NCI-H1048 (cell line): ENCODE measurements around the gene LMOD2.

Experiments used
- DNase-seq: peaks from one replicate; lab custom pipeline; 2025; lab: John Stamatoyannopoulos, UW

The LMOD2 gene

GRCh38 chr7:123673752-123674398 lies 18.2 kb downstream of the LMOD2 start:
- no peak for DNase-seq

DNA sequence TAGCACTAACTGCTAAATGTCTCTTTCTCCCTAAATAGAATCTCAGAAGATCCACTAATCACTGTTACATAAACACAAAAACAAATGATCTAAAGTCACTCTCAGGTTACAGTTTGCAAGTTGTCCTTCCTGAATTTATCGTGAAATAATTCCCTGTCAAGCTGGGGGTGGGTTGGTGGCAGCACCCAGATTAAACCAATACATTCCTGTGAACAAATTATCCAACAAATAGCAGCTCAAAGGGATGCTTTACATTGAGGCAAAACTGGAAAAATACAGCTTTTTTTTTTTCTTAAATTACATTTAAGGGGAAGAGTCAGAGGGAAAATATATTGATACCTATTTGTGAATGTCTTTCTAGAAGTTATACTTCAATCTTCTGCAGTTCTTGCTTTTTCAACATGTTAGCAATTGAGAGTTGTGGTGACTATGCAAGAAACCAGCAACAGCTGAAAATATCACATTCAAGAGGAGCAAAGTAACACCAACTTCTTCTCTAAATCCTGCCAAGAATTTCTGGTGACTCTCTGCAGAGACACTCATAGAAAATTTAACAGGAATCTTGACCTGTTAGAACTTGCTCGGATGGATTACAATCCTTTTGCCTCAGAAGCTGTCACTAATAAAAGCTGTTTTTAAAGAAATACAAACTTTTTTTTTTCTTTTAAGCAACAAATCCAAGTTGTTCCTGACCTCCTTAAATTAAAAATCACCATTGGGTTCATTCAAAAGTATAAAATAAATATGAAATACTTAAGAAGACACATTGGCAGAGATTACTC lies 18.9 kb downstream of the LMOD2 start:
- DNase-seq, result no peak

DNA sequence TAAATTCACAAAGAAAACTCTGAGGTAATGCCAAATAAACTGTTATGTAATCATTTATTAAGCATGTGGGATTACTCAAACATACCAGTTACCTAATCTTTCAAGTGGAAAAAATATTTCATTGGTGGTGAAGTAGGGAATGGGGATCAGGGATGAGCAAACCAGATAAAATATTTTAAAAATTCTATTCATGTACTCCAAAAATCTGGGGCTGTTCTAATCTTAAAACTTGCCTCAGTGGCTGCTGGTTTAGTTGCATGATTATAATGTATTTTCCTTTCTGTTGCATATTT lies 19.5 kb downstream of the LMOD2 start:
- no peak for DNase-seq

DNA sequence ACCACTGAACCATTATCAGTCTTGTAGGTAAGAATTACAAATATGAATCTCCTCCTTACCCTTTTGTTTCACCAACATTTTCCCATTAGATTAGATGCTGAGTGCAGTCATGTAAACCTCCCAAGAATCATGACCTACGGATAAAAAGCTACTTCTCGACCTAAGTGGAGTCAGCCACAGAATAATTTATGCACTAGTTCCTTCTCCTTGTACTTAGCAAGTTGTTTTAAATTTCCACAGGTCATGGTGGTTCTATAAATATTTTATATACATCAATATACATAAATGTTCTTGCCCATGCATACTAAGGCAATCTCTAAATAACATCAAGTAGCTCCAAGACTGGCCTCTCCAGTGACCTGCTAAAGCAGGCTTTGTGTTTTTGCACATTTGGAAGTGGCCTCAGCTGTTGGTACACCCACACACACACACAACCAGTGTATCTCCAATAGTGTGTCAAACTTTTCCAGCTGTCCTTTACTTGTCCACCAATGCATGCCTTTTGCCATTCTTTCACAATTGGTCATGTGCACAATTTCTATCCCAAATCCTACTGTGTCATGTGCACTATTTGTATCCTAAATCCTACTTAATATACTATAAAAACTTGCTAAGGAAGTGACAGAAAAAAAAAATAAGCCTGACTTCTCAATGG lies 21.5 kb downstream of the LMOD2 start:
- DNase-seq, result no peak

DNA sequence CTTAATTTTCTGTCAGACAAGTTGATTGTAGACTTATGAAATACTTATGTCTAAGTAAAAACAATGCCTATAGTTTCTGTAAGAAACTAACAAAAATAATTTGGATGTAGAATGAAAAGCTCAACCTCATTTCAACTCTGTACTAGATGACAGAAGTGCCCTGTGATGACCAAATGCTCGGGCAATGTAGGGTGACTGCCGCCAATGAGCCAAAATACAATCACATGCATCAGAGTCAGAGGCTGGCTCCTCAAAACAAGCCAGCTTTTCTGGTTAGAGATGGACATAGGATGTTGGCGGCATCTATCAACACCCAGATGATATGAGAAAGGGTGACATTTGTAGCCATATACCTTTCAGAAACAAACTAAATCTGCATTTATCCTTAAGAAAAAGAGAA lies 23.9 kb downstream of the LMOD2 start:
- DNase-seq, result no peak

DNA sequence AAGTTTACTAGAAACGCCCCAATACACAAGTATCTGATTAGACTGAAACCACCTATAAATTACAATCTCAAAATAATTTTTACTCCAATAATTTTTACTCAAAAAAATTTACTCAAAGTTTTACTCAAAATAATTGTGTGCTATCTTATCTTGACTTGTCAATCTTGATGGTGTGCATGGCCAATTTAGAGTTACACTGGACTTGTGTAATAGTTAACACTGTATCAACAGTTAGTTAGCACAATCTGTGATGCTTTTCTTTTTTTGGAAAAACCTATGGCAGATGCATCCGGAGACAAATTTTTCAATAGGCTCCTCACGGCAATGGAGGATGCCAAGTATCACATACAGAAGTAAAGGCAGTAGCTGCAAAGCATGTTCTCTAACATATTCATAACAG lies 24.9 kb downstream of the LMOD2 start:
- DNase-seq, result no peak

DNA sequence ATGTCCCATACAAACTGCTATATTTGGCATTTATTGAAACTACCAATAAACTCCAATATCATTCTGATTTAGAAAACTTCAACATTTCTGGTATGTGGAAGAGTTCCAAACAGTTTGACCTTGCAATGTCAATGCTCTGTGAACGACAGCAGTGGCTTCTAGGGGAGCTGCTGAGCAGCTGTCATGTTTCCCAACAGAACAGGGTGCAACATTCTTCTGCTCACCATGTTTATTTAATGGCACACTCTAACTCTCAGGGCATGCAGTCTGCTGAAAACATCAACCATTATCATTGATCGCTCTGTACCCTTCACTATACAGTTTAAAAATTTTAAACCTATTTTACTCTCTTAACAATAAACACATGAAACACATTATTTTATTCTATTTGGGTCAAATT lies 25.9 kb downstream of the LMOD2 start:
- no peak for DNase-seq

GRCh38 chr7:123682690-123683089 lies 27.0 kb downstream of the LMOD2 start:
- no peak for DNase-seq

DNA sequence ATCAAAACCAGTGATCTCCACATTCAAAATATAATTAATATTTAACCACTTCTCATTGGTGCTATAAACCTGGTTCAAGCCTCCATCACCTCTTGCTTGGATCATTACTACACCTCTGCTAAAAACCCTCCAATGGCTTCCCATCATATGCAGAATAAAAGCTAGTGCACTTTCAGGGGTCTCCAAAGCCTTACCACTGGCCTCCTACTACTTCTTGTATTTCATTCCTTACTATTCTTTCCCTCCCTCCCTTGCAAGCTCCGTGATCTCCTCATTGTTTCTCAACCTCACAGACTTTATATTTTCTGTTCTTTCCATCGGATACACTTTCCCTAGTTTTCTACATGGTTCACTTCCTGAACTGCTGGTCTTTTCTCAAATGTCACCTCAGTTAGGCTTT lies 31.5 kb downstream of the LMOD2 start:
- DNase-seq, result no peak

DNA sequence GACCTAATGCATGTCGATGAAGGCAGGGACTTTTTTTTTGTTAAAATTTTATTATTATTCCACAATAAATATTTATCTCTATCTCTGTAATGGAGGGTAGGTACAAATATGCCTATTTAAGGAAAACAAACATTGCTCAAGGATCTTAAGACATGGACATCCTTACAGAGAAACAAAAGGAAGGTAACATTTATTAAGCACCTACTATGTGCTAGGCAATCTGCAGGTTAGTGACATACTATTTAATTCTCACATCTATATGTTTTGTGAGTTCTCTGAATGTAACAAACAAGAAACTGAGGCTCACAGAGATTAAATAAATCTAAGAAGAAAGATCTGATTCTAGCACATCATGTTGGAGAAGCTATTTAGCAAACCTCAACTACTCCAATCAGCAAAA lies 32.1 kb downstream of the LMOD2 start:
- DNase-seq, result no peak

- no peak for DNase-seq
Observed at GRCh38 chr7:123689250-123689649, 33.6 kb downstream of the LMOD2 start.

- DNase-seq, result no peak
Observed at GRCh38 chr7:123690550-123690949, 34.9 kb downstream of the LMOD2 start.

DNA sequence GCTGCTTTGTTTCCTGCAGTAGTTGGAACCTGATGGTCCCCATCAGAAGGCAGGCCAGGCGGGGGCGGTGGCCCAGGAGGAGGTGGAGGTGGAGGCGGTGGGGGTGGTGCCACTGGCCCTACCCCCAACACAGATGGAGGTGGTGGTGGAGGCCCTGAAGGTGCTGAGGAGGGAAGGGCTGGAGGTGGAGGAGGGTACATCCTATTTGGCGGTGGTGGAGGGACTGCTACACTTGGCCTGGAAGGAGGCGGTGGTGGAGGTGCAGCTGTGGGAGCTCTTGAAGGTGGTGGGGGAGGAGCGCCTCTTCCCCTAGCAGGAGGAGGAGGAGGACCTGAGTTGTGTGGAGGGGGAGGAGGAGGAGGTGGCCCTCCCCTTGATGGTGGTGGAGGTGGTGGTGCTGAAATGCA lies 36.8 kb downstream of the LMOD2 start:
- DNase-seq, result no peak

DNA sequence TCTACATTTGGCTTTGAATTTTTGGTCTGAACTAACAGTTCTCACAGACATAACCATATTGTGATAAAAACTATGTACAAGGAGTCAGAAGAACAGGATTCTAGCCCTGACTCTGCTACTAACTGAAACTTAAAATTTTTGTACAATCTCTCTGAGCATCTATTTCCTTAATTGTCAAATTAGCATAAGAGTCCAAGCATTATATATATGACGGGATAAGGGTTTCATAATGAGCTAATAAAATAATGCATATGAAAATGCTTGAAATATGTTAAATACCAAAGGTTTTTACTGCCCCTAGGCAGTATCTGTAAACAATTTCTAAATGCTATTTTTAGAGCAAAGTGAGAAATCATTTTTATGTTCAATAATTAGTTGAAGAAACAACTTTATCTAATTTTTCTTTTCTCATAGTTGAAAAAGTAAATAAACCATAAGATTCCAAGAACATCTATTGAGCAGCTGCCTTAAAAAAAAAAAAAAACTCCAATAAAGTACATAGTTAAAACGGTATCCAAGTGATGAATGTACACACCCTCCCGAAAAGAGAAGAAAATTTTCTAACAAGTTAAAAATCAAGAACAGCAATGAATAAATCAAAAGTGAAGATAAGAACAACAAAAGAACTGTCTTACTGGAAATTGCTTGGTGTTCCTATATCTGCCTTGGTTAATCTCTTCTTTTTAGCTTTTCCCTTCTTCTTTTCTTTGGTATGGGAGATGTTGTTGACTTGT lies 40.4 kb downstream of the LMOD2 start:
- DNase-seq, result no peak

GRCh38 chr7:123705211-123705901 lies 49.7 kb downstream of the LMOD2 start:
- no peak for DNase-seq

DNA sequence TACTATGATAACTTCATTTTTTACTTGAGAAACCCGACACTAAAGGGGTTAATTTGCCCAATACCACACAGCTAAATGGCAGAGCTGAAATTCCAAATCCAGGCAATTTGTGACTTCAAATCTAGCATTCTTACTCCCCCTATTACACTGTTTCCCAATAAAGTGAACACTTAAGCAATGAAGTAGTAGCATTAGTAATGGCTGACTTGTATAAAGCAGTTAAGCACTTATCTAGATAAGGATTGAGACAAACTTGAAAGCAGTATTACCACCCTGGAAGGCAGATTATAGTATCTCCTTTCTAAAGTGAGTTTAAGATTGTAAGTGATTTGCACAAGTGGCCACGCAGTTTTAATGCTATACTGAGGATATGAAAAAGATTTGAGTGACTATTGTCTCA lies 53.9 kb downstream of the LMOD2 start:
- no peak for DNase-seq

DNA sequence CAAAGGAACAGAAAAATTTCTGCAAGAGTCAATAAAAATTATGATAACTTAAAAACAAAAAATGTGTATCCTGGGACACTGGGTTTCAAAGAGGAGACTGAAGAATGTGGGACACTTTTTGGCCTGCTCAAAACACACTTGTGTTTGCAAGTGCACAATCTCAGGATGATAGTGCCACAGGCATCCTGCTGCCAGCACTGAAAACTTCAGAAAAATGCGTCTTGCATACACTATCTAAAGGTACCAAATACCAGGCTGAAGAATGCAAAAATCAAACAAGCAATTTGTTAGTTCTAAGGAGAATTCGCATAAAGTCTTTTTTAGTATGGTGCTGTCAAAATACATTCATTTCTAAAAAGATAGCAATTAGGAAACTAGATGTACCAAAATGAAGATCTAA lies 55.0 kb downstream of the LMOD2 start:
- no peak for DNase-seq

DNA sequence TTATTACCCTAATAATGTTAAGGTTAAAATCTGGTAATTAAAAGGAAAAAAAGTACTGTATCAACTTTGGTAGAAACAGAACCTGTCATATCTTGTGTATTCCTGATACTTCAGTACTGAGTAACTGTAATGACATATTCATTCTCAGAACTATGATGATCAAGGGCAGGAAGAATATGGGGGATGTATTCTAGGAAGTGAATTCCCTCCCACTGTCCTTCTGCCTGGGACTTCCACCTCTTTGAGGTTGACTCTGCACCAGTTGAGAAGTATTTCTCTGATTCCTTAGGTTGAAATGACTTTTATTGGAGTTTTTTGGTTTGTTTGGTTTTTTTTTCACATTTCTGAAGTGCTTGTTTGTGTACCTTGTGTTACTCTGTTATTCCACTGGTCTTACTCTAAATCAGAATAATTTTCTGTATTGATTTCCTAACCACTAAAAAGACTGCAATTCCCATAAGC lies 56.2 kb downstream of the LMOD2 start:
- no peak for DNase-seq

DNA sequence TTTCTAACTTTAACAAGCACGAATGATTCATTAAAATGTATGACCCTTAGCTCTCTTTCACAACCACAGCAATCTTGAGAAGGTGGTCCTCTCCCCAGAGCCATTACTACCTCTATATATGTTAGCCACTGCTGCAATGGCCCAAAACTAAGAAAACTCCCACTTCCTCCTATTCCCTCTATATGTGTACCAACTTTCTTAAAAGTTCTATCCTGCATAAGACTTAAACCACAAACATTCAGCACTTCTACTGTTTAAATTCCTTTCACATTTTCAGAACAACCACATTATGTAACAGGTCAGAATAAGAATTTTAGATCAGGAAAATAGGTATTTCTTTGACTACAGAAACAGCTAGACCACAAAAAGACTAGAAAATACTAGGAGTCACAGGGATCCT lies 57.0 kb downstream of the LMOD2 start:
- no peak for DNase-seq
